NB4 (cell line): ENCODE results near the gene KIF1A.
"Not testable (repeated sequence)": the region's sequence is repeated elsewhere in the genome, so short reads cannot be mapped to it uniquely, and the experiment has no call there.

Experiments
- POLR2A ChIP-seq: IDR thresholded peaks from 2 replicates; pipeline ENCODE4 v1.6.1; 2011; ENCODE audit warnings: mild to moderate bottlenecking; ENCODE audit not compliant: insufficient read length; ENCODE audit errors: extremely low read depth
- TF ChIP-seq, protein P1 (sequence below): IDR thresholded peaks from one replicate; pipeline ENCODE4 v1.5.1; 2012; ENCODE audit warnings: low read depth, low read length

DNA sequence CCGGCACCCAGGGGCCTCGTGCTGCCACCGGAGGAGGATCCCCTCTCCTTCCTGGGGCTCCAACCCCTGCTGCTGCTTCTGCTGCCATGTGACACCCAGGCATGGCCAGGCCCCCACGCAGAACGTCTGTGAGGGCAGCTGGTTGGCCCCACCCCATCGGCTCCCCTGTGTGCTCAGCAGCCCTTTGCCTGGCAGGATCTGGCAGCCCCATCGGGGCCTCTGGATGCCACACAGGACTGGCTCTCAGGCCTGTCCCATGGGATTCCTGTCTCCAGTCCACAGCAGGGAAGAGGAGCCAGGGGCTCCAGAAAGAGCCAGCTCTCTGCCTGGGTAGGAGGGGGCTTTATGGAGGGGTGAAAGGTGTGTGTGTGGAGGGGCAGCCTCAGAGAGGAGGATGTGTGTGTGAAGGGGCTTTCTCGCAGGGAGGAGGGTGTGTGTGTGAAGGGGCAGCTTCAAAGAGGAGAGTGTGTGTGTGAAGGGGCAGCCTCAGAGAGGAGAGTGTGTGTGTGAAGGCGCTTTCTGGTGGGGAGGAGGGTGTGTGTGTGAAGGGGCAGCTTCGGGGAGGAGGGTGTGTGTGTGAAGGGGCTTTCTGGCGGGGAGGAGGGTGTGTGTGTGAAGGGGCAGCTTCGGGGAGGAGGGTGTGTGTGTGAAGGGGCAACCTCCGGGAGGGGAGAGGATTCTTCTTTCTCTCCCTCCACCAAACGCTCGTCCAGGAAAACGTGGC, 145.4 kb downstream of the KIF1A start:
- not testable (repeated sequence) for TF ChIP-seq POLR2A
- TF ChIP-seq, protein P1, sequence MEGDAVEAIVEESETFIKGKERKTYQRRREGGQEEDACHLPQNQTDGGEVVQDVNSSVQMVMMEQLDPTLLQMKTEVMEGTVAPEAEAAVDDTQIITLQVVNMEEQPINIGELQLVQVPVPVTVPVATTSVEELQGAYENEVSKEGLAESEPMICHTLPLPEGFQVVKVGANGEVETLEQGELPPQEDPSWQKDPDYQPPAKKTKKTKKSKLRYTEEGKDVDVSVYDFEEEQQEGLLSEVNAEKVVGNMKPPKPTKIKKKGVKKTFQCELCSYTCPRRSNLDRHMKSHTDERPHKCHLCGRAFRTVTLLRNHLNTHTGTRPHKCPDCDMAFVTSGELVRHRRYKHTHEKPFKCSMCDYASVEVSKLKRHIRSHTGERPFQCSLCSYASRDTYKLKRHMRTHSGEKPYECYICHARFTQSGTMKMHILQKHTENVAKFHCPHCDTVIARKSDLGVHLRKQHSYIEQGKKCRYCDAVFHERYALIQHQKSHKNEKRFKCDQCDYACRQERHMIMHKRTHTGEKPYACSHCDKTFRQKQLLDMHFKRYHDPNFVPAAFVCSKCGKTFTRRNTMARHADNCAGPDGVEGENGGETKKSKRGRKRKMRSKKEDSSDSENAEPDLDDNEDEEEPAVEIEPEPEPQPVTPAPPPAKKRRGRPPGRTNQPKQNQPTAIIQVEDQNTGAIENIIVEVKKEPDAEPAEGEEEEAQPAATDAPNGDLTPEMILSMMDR = not testable (repeated sequence)
